GM12878 (cell line): Measurements from ENCODE around the gene GPR17. TPM values are rescaled to one million over a fixed set of nuclear protein-coding genes. Genes with fewer than 3 reads are reported as not detected.

ENCODE experiments used
- ATAC-seq: fragments of 200-7000 bp; cut with Tn5 transposase; 3 replicates; pipeline ENCODE4 v1.9.1; 2020; ENCODE audit warnings: mild to moderate bottlenecking, moderate library complexity
- BruUV-seq: library from RNA; stranded (reverse); fragments of 400-500 nt; replicated peaks from 2 replicates; lab custom pipeline; 2021; lab: Mats Ljungman, UMichigan
- CTCF ChIA-PET: fragments of 300-600 bp; sonication (Branson Sonifier 250); formaldehyde crosslinking; extraction: SDS; loops from one replicate; lab custom pipeline; 2021; ENCODE audit warnings: inconsistent platforms; lab: Yijun Ruan, JAX
- POLR2A ChIA-PET: fragments of 350-600 bp; formaldehyde crosslinking; extraction: SDS; loops from one replicate; lab custom pipeline; 2021; ENCODE audit warnings: inconsistent platforms; lab: Charles Lee
- RAD21 ChIA-PET: fragments of 300-600 bp; sonication (Branson Sonifier 250); formaldehyde crosslinking; loops from one replicate; lab custom pipeline; 2023; ENCODE audit warnings: antibody characterized with exemption; ENCODE audit not compliant: unreplicated experiment; lab: Charles Lee
- SMC1A ChIA-PET: fragments of 300-600 bp; sonication (Branson Sonifier 250); formaldehyde crosslinking; loops from one replicate; lab custom pipeline; 2023; ENCODE audit not compliant: unreplicated experiment, uncharacterized antibody; lab: Charles Lee
- DNase-seq: peaks from one replicate; pipeline ENCODE4 v3.0.0-alpha.2; 2011; ENCODE audit warnings: low read depth, low spot score
- FAIRE-seq: peaks from 3 replicates; lab custom pipeline; 2011; peaks lifted over from hg19 to GRCh38; lab: Jason Lieb, UNC
- H2AFZ ChIP-seq: 2 replicates; pipeline ENCODE4 v1.6.0; 2011; ENCODE audit warnings: low read depth, low read length, control low read depth; ENCODE audit not compliant: control insufficient read depth
- H3K27ac ChIP-seq: 2 replicates; pipeline ENCODE4 v1.5.1; 2011; ENCODE audit warnings: control low read depth; ENCODE audit not compliant: control insufficient read depth, insufficient read depth
- H3K27me3 ChIP-seq, 2 experiments: replicated peaks in 1 of 2; 2 replicates each; pipeline versions ENCODE4 v1.6.0 to v1.6.1; 2011; ENCODE audit warnings: low read length in 1 of 2; ENCODE audit not compliant: control insufficient read depth in 2 of 2, insufficient read depth in 2 of 2
- H3K36me3 ChIP-seq, 2 experiments: 2 replicates each; pipeline ENCODE4 v1.5.1; 2011; ENCODE audit warnings: low read length in 1 of 2; ENCODE audit not compliant: control insufficient read depth in 2 of 2, insufficient read depth in 2 of 2
- H3K4me1 ChIP-seq: 2 replicates; pipeline ENCODE4 v1.6.1; 2011; ENCODE audit warnings: mild to moderate bottlenecking, low read length, moderate library complexity, mixed read lengths; ENCODE audit not compliant: control insufficient read depth, insufficient read depth
- H3K4me2 ChIP-seq: 2 replicates; pipeline ENCODE4 v1.6.0; 2011; ENCODE audit warnings: control low read depth; ENCODE audit not compliant: control insufficient read depth, insufficient read depth
- H3K4me3 ChIP-seq: fragments of 200-600 bp; sonication (generic); 2 replicates; pipeline ENCODE4 v1.5.1; 2016
- H3K79me2 ChIP-seq: 2 replicates; pipeline ENCODE4 v1.6.0; 2011; ENCODE audit warnings: low read length; ENCODE audit not compliant: control insufficient read depth, insufficient read depth
- H3K9ac ChIP-seq: 2 replicates; pipeline ENCODE4 v1.8.0; 2011; ENCODE audit warnings: low read length, control low read depth, mixed read lengths; ENCODE audit not compliant: control insufficient read depth, insufficient read depth
- H3K9me3 ChIP-seq: replicated peaks from 3 replicates; pipeline ENCODE4 v1.5.1; 2011; ENCODE audit warnings: mild to moderate bottlenecking, low read length; ENCODE audit not compliant: control insufficient read depth, insufficient read depth
- H4K20me1 ChIP-seq: 2 replicates; pipeline ENCODE4 v1.6.0; 2011; ENCODE audit not compliant: control insufficient read depth, insufficient read depth
- BHLHE40 ChIP-seq, 2 experiments: fragments of 450-650 bp in 1 of 2; IDR thresholded peaks; 2 replicates each; pipeline ENCODE4 v1.6.1; 2011 to 2017; ENCODE audit warnings: low read depth in 2 of 2, borderline replicate concordance in 1 of 2, improper control_type of control experiment in 1 of 2, low read length in 1 of 2, mild to moderate bottlenecking in 1 of 2
- BMI1 ChIP-seq: fragments of 450-650 bp; IDR thresholded peaks from 2 replicates; pipeline ENCODE4 v1.6.1; 2016; ENCODE audit warnings: mild to moderate bottlenecking, moderate library complexity, borderline replicate concordance
- BRCA1 ChIP-seq: IDR thresholded peaks from 2 replicates; pipeline ENCODE4 v1.6.1; 2011; ENCODE audit warnings: low read depth, low read length, improper control_type of control experiment
- CHD4 ChIP-seq: fragments of 200-600 bp; sonication (generic); IDR thresholded peaks from 2 replicates; pipeline ENCODE4 v1.6.1; 2016; ENCODE audit warnings: mild to moderate bottlenecking
- ETV6 ChIP-seq, 2 experiments: fragments of 450-650 bp in 1 of 2; IDR thresholded peaks in 1 of 2; conservative IDR thresholded peaks in 1 of 2; 2 replicates each; pipeline ENCODE4 v1.6.1; 2014; ENCODE audit warnings: antibody characterized with exemption in 1 of 2, borderline replicate concordance in 1 of 2, low read depth in 1 of 2, mild to moderate bottlenecking in 1 of 2, moderate library complexity in 1 of 2
- HDAC6 ChIP-seq: fragments of 200-600 bp; sonication (generic); IDR thresholded peaks from one replicate; pipeline ENCODE4 v1.8.0; 2017; ENCODE audit warnings: antibody characterized with exemption; ENCODE audit not compliant: unreplicated experiment
- KAT2A ChIP-seq: conservative IDR thresholded peaks from 2 replicates; pipeline ENCODE4 v1.6.1; 2011; ENCODE audit warnings: low read depth, low read length; ENCODE audit not compliant: control insufficient read depth
- NFYB ChIP-seq: IDR thresholded peaks from 2 replicates; pipeline ENCODE4 v1.6.1; 2011; ENCODE audit warnings: low read depth, mild to moderate bottlenecking, low read length, improper control_type of control experiment, moderate library complexity; ENCODE audit not compliant: insufficient read depth
- RFX5 ChIP-seq: IDR thresholded peaks from 2 replicates; pipeline ENCODE4 v1.6.1; 2011; ENCODE audit warnings: low read depth, low read length, improper control_type of control experiment
- SUZ12 ChIP-seq: fragments of 200-600 bp; sonication (generic); IDR thresholded peaks from one replicate; pipeline ENCODE4 v1.6.1; 2018; ENCODE audit warnings: antibody characterized with exemption, mild to moderate bottlenecking; ENCODE audit not compliant: unreplicated experiment
- TAF1 ChIP-seq: IDR thresholded peaks from 2 replicates; pipeline ENCODE4 v1.6.1; 2011; ENCODE audit warnings: mild to moderate bottlenecking, low read depth, low read length, borderline replicate concordance
- WGBS: methylation state at CpG from one replicate; pipeline ENCODE4 v1.1.6; 2016; ENCODE audit warnings: low lambda C conversion rate; ENCODE audit not compliant: insufficient replicate concordance, insufficient coverage; ENCODE audit errors: missing lambda C conversion rate; 5-methylcytosine and 5-hydroxymethylcytosine counted together
- in situ Hi-C: fragments of 300-500 bp; cut with MboI; formaldehyde crosslinking; loops from 9 replicates; pipeline ENCODE4 v1.14.3; 2018; ENCODE audit warnings: mixed read lengths
- intact Hi-C: fragments of 100-400 bp; cut with micrococcal nuclease; formaldehyde crosslinking; loops from one replicate; pipeline ENCODE4 v1.14.2; 2022; ENCODE audit not compliant: unreplicated experiment
- polyA plus RNA-seq, 11 experiments: library from polyadenylated mRNA; depleted of rRNA in 4 of 11; unstranded in 6 of 11; stranded (reverse) in 5 of 11; fragments of >200 nt; fragmentation: Nextera tagmentation in 4 of 11; fragmentation: Illumina TruSeq in 1 of 11; extraction: Ambion mirVana in 4 of 11; extraction: Trizol in 1 of 11; gene quantifications; 1 replicate in 1 of 11; 2 replicates in 10 of 11; pipeline versions ENCODE4 v1.2.1 to v1.2.3, GENCODE V29; 2011 to 2016; ENCODE audit warnings: inconsistent platforms in 2 of 11, missing spikeins in 2 of 11, low read depth in 1 of 11
- total RNA-seq, 4 experiments: library from RNA; depleted of rRNA in 3 of 4; stranded (reverse); fragments of >200 nt in 3 of 4; fragmentation: Illumina TruSeq in 1 of 4; extraction: Trizol in 1 of 4; gene quantifications; 2 replicates each; pipeline versions ENCODE4 v1.2.1 to v1.2.3, GENCODE V29; 2013 to 2021
- TF ChIP-seq, protein P1 (sequence below): IDR thresholded peaks from 2 replicates; pipeline ENCODE4 v1.6.1; 2011; ENCODE audit warnings: borderline replicate concordance, low read depth, mild to moderate bottlenecking, moderate library complexity, mixed read lengths, low read length; ENCODE audit not compliant: insufficient read depth; ENCODE audit errors: extremely low read length
- TF ChIP-seq, protein P2 (sequence below): fragments of 450-650 bp; IDR thresholded peaks from 2 replicates; pipeline ENCODE4 v1.6.1; 2014; ENCODE audit warnings: mild to moderate bottlenecking
- TF ChIP-seq, protein P3 (sequence below): IDR thresholded peaks from 2 replicates; pipeline ENCODE4 v1.6.1; 2012; ENCODE audit warnings: low read depth, low read length, improper control_type of control experiment

The GPR17 gene
- total and polyA plus RNA-seq, 10 of the 15 experiments (the other 5 are each of a cell fraction or from before 2014, with no cell fraction given): not detected

GRCh38 chr2:127618551-127619202 lies 27.3 kb upstream of the GPR17 start (continued):
- TF ChIP-seq, protein P1, sequence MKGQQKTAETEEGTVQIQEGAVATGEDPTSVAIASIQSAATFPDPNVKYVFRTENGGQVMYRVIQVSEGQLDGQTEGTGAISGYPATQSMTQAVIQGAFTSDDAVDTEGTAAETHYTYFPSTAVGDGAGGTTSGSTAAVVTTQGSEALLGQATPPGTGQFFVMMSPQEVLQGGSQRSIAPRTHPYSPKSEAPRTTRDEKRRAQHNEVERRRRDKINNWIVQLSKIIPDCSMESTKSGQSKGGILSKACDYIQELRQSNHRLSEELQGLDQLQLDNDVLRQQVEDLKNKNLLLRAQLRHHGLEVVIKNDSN: no peak
- TF ChIP-seq SUZ12 (no peak), RFX5 (no peak), ETV6 (conservative IDR thresholded peaks at IDR 0.05 in 1 of 2, IDR thresholded peaks at IDR 0.05 in 1 of 2; ENCODE audit: borderline replicate concordance in 1 of 2, low read depth in 1 of 2) (no peak), KAT2A (no peak), CHD4 (no peak), NFYB (no peak), HDAC6 (no peak)
- TF ChIP-seq, protein P2, sequence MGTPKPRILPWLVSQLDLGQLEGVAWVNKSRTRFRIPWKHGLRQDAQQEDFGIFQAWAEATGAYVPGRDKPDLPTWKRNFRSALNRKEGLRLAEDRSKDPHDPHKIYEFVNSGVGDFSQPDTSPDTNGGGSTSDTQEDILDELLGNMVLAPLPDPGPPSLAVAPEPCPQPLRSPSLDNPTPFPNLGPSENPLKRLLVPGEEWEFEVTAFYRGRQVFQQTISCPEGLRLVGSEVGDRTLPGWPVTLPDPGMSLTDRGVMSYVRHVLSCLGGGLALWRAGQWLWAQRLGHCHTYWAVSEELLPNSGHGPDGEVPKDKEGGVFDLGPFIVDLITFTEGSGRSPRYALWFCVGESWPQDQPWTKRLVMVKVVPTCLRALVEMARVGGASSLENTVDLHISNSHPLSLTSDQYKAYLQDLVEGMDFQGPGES: no peak

DNA sequence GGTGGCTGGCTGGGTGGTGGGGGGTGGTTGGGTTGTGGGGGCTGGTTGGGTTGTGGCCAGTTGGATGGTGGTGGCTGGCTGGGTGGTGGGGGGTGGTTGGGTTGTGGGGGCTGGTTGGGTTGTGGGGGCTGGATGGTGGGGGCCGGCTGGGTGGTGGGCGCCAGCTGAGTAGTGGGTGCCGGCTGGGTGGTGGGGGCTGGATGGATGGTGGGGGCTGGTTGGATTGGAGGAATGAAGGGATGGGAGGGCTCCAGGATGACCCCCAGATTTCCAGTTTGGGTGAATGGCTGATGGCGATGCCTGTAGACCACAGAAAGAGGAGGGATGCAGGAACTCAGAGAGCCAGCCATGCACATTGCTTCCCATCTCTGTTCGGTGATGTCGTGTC lies 26.8 kb upstream of the GPR17 start:
- Histone ChIP-seq H4K20me1 (no peaks in the 10 kb centered on the region), H2AFZ (no peak overlapping the region), H3K4me1 (no peaks in the 10 kb centered on the region), H3K27ac (no peak overlapping the region), H3K9ac (no peak overlapping the region), H3K9me3 (no peaks in the 10 kb centered on the region; the same call in 2 of the 3 replicates), H3K27me3 (no peaks in the 10 kb centered on the region; a peak in 1 of 4 replicates), H3K79me2 (no peaks in the 10 kb centered on the region), H3K4me3 (no peak overlapping the region), H3K36me3 (no peaks in the 10 kb centered on the region), H3K4me2 (no peak overlapping the region)
- ChIA-PET CTCF (no interaction called here), POLR2A (no interaction called here), RAD21 (interaction anchor here (0.7 kb wide), 1 partner anchor 1064 kb away, joined by 3 read pairs; no protein-coding TSS in a partner anchor), SMC1A (no interaction called here)
- ATAC-seq (no peak), FAIRE-seq (no peak), DNase-seq (no peak)
- 86% methylated on average over 3 of the region's 6 CpGs for WGBS
- intact Hi-C loops: no loop called here
- no TSS peak for BruUV-seq
- TF ChIP-seq, protein P3, sequence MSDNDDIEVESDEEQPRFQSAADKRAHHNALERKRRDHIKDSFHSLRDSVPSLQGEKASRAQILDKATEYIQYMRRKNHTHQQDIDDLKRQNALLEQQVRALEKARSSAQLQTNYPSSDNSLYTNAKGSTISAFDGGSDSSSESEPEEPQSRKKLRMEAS: no peak
- no peak for TF ChIP-seq BHLHE40 (IDR thresholded peaks at IDR 0.05; ENCODE audit: borderline replicate concordance in 1 of 2, low read depth in 2 of 2, low read length in 1 of 2)
- no peak for TF ChIP-seq BRCA1
- TF ChIP-seq BMI1: no peak
- TF ChIP-seq TAF1: no peak
- in situ Hi-C loops: no loop called here
